NCI-H748 (cell line): ENCODE measurements around the gene EPHB1.
"Not testable (repeated sequence)": the region's sequence is repeated elsewhere in the genome, so short reads cannot be mapped to it uniquely, and the experiment has no call there.

Experiments used
- DNase-seq: peaks from one replicate; lab custom pipeline; 2025; ENCODE audit not compliant: unreplicated experiment; lab: John Stamatoyannopoulos, UW

EPHB1 gene

GRCh38 chr3:134991472-134992010, 196.5 kb downstream of the EPHB1 start:
- DNase-seq: no peak

- no peak for DNase-seq
Observed at GRCh38 chr3:134992180-134992579, 197.1 kb downstream of the EPHB1 start.

- DNase-seq: no peak
Observed at GRCh38 chr3:134992586-134992985, 197.5 kb downstream of the EPHB1 start.

- DNase-seq: no peak
Observed at GRCh38 chr3:134993011-134993410, 198.0 kb downstream of the EPHB1 start.

- no peak for DNase-seq
Observed at GRCh38 chr3:134998158-134998557, 203.1 kb downstream of the EPHB1 start.

- DNase-seq: no peak
Observed at GRCh38 chr3:134998855-134999254, 203.8 kb downstream of the EPHB1 start.

- DNase-seq: peak; percentile 71
Observed at GRCh38 chr3:135000465-135000864, 205.4 kb downstream of the EPHB1 start.

GRCh38 chr3:135005616-135006015, 210.6 kb downstream of the EPHB1 start:
- not testable (repeated sequence) for DNase-seq

- DNase-seq: no peak
Observed at GRCh38 chr3:135007607-135008006, 212.5 kb downstream of the EPHB1 start.

GRCh38 chr3:135008326-135008725, 213.3 kb downstream of the EPHB1 start:
- DNase-seq: no peak

- DNase-seq: no peak
Observed at GRCh38 chr3:135009014-135009413, 214.0 kb downstream of the EPHB1 start.

- DNase-seq: no peak
Observed at GRCh38 chr3:135012101-135012500, 217.0 kb downstream of the EPHB1 start.

- no peak for DNase-seq
Observed at GRCh38 chr3:135013206-135013605, 218.1 kb downstream of the EPHB1 start.

GRCh38 chr3:135014566-135014965, 219.5 kb downstream of the EPHB1 start:
- DNase-seq: no peak

- DNase-seq: peak; percentile 89
Observed at GRCh38 chr3:135017003-135017893, 222.2 kb downstream of the EPHB1 start.

GRCh38 chr3:135018149-135018923, 223.3 kb downstream of the EPHB1 start:
- DNase-seq: no peak

GRCh38 chr3:135020181-135020580, 225.1 kb downstream of the EPHB1 start:
- DNase-seq: no peak

- no peak for DNase-seq
Observed at GRCh38 chr3:135023996-135024658, 229.1 kb downstream of the EPHB1 start.

GRCh38 chr3:135030768-135031615, 235.9 kb downstream of the EPHB1 start:
- peak; percentile 79 for DNase-seq

GRCh38 chr3:135033737-135034136, 238.7 kb downstream of the EPHB1 start:
- peak; percentile 23 for DNase-seq
